Measurements from ENCODE around the gene TNKS1BP1. TPM values are rescaled to one million over a fixed set of nuclear protein-coding genes. Genes with fewer than 3 reads are reported as not detected.
"Not testable (repeated sequence)": the region's sequence is repeated elsewhere in the genome, so short reads cannot be mapped to it uniquely, and the experiment has no call there.

Gene TNKS1BP1
- total RNA-seq, 1 experiment from 2014 or later = 120 TPM

DNA sequence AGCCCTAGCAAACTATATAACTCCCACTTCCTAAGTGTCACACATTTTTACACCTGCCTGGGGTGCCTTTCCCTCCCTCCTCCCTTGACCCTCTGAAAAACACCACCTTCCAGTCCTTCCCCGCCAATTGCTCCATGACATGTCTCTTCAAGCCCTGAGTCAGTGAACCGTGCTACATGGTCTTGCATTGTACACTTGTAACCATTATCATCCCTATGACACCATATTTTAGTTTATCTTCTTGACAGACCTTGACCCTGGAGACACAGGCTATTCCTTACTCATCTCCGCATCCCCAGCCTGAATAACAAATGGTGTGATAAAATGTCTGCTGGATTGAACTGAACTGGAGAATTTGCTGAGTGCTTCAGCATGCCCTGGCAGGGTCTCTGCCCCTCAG, 36.9 kb downstream of the TNKS1BP1 start:
- Histone ChIP-seq H3K4me3 (ENCODE audit: low read depth, low read length) (no peak overlapping the region), H3K4me1 (peaks cover 60% of the 10 kb centered on the region), H3K27me3 (replicated peaks; ENCODE audit: control insufficient read depth, insufficient read depth, low read length) (no peaks in the 10 kb centered on the region), H3K36me3 (ENCODE audit: control insufficient read depth, insufficient read depth, low read length) (no peaks in the 10 kb centered on the region), H3K9me3 (no peaks in the 10 kb centered on the region)
- Mint-ChIP-seq H3K36me3 (ENCODE audit: insufficient read depth, unreplicated experiment) (no peaks in the 10 kb centered on the region), H3K4me3 (ENCODE audit: unreplicated experiment) (no peak overlapping the region), H3K4me1 (ENCODE audit: low read depth, unreplicated experiment) (peaks cover 63% of the 10 kb centered on the region), H3K27ac (ENCODE audit: unreplicated experiment) (peak overlapping the region; percentile 11), H3K9me3 (ENCODE audit: unreplicated experiment) (no peaks in the 10 kb centered on the region), H3K27me3 (ENCODE audit: insufficient read depth, unreplicated experiment) (no peaks in the 10 kb centered on the region)
- ChIA-PET POLR2A (no interaction called here), CTCF (no interaction called here)
- no peak for DNase-seq
- BruUV-seq (replicated peaks) = no TSS peak
- intact Hi-C loops (cut with micrococcal nuclease; ENCODE audit: unreplicated experiment) = loop anchor here (2.0 kb wide), 1 partner anchor 37 kb away; the partner anchor contains the start of gene TNKS1BP1
- TF ChIP-seq, protein P1, sequence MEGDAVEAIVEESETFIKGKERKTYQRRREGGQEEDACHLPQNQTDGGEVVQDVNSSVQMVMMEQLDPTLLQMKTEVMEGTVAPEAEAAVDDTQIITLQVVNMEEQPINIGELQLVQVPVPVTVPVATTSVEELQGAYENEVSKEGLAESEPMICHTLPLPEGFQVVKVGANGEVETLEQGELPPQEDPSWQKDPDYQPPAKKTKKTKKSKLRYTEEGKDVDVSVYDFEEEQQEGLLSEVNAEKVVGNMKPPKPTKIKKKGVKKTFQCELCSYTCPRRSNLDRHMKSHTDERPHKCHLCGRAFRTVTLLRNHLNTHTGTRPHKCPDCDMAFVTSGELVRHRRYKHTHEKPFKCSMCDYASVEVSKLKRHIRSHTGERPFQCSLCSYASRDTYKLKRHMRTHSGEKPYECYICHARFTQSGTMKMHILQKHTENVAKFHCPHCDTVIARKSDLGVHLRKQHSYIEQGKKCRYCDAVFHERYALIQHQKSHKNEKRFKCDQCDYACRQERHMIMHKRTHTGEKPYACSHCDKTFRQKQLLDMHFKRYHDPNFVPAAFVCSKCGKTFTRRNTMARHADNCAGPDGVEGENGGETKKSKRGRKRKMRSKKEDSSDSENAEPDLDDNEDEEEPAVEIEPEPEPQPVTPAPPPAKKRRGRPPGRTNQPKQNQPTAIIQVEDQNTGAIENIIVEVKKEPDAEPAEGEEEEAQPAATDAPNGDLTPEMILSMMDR (IDR thresholded peaks at IDR 0.05; ENCODE audit: insufficient read depth in 1 of 2, low read depth in 1 of 2, low read length in 1 of 2, severe bottlenecking in 1 of 2, unreplicated experiment in 1 of 2) = no peak

DNA sequence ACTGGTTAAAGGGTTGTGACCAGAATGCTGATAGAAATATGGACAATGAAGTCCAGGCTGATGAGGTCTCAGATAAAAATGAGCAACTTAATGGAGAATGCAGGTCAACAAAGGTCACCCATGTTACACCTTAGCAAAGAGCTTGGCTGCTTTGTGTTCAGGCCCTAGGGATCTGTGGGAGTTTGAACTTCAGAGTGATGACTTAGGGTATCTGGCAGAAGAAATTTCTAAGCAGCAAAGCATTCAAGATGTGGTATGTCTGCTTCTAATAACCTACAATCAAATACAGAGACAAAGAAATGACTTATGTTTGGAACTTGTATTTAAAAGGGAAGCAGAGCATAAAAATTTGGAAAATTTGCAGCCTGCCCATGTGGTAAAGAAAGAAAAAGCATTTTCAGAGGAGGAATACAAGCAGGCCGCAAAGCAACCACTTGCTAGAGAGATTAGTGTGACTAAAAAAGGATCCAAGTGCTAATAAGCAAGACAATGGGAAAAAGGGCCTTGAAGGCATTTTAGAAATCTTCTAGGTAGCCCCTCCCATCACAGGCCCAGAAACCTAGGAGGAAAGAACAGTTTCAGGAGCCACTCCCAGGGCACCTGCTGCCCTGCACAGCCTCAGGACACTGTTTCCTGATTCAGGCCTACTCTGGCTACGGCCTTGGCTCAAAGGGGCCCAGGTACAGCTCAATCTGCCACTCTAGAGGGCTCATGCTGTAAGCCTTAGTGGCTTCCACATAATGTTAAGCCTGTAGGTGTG, 41.3 kb downstream of the TNKS1BP1 start:
- TF ChIP-seq, protein P1 (IDR thresholded peaks at IDR 0.05; ENCODE audit: insufficient read depth in 1 of 2, low read depth in 1 of 2, low read length in 1 of 2, severe bottlenecking in 1 of 2, unreplicated experiment in 1 of 2) = no peak
- no peaks in the 10 kb centered on the region for H3K27me3 Mint-ChIP-seq (ENCODE audit: insufficient read depth, unreplicated experiment)
- no peak for DNase-seq
- H3K9me3 Mint-ChIP-seq (ENCODE audit: unreplicated experiment) = no peaks in the 10 kb centered on the region
- intact Hi-C loops (cut with micrococcal nuclease; ENCODE audit: unreplicated experiment) = no loop called here
- no peak overlapping the region for H3K4me3 ChIP-seq (ENCODE audit: low read depth, low read length)
- H3K4me1 Mint-ChIP-seq (ENCODE audit: low read depth, unreplicated experiment) = peaks cover 35% of the 10 kb centered on the region
- no peaks in the 10 kb centered on the region for H3K9me3 ChIP-seq
- H3K27ac Mint-ChIP-seq (ENCODE audit: unreplicated experiment) = peak overlapping the region; percentile 65
- H3K36me3 Mint-ChIP-seq (ENCODE audit: insufficient read depth, unreplicated experiment) = peaks cover 4% of the 10 kb centered on the region
- BruUV-seq (replicated peaks) = no TSS peak
- CTCF ChIA-PET = no interaction called here
- no peaks in the 10 kb centered on the region for H3K36me3 ChIP-seq (ENCODE audit: control insufficient read depth, insufficient read depth, low read length)
- peaks cover 36% of the 10 kb centered on the region for H3K4me1 ChIP-seq
- no peaks in the 10 kb centered on the region for H3K27me3 ChIP-seq (replicated peaks; ENCODE audit: control insufficient read depth, insufficient read depth, low read length)
- POLR2A ChIA-PET = no interaction called here
- H3K4me3 Mint-ChIP-seq (ENCODE audit: unreplicated experiment) = no peak overlapping the region

DNA sequence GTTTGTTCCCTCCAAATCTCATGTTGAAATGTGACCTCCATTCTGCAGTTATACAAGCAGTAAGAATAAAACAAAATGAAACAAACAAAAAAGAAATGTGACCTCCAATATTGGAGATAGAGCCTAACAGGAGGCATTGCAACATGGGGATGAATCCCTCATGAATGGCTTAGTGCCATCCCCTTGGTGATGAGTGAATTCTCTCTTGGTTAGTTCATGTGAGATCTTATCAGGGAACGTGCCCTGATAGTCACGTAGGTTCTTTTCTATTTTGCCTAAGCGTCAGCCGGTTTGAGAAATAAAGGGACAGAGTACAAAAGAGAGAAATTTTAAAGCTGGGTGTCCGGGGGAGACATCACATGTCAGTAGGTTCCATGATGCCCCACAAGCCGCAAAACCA, 43.2 kb downstream of the TNKS1BP1 start:
- H3K36me3 ChIP-seq (ENCODE audit: control insufficient read depth, insufficient read depth, low read length); H3K27ac Mint-ChIP-seq (ENCODE audit: unreplicated experiment); BruUV-seq (replicated peaks); DNase-seq; H3K27me3 ChIP-seq (replicated peaks; ENCODE audit: control insufficient read depth, insufficient read depth, low read length); H3K27me3 Mint-ChIP-seq (ENCODE audit: insufficient read depth, unreplicated experiment); H3K4me3 ChIP-seq (ENCODE audit: low read depth, low read length); H3K4me3 Mint-ChIP-seq (ENCODE audit: unreplicated experiment); H3K9me3 ChIP-seq; CTCF ChIA-PET; intact Hi-C loops (cut with micrococcal nuclease; ENCODE audit: unreplicated experiment); POLR2A ChIA-PET; H3K36me3 Mint-ChIP-seq (ENCODE audit: insufficient read depth, unreplicated experiment); H3K9me3 Mint-ChIP-seq (ENCODE audit: unreplicated experiment): not testable (repeated sequence)
- peaks cover 35% of the 10 kb centered on the region for H3K4me1 Mint-ChIP-seq (ENCODE audit: low read depth, unreplicated experiment)
- peaks cover 36% of the 10 kb centered on the region for H3K4me1 ChIP-seq

Data from Caco-2 (cell line).